HL-60 (cell line): ENCODE data around the gene PTGER3.

Experiments
- DNase-seq, 2 experiments: peaks; one replicate each; pipeline ENCODE4 v3.0.0-alpha.2; 2010 to 2020; ENCODE audit warnings: low read depth in 1 of 2, low spot score in 1 of 2
- H3K27ac ChIP-seq: fragments of 250-450 bp; sonication (Bioruptor Pico); replicated peaks from 2 replicates; pipeline ENCODE4 v1.5.1; 2020; ENCODE audit warnings: mild to moderate bottlenecking, moderate library complexity
- H3K27me3 ChIP-seq: fragments of 250-450 bp; sonication (Bioruptor Pico); 2 replicates; pipeline ENCODE4 v1.5.1; 2021; ENCODE audit warnings: mild to moderate bottlenecking, moderate library complexity; ENCODE audit not compliant: insufficient read depth, poor library complexity, severe bottlenecking
- H3K4me3 ChIP-seq: replicated peaks from 2 replicates; pipeline ENCODE4 v1.5.1; 2011; ENCODE audit warnings: mild to moderate bottlenecking, control low read depth, low read length; ENCODE audit not compliant: insufficient read depth
- GABPA ChIP-seq: IDR thresholded peaks from 2 replicates; pipeline ENCODE4 v1.6.1; 2012; ENCODE audit warnings: low read depth
- POLR2AphosphoS5 ChIP-seq: IDR thresholded peaks from 2 replicates; pipeline ENCODE4 v1.6.1; 2012; ENCODE audit warnings: low read depth
- SPI1 ChIP-seq: IDR thresholded peaks from 2 replicates; pipeline ENCODE4 v1.6.1; 2012; ENCODE audit warnings: low read depth, mild to moderate bottlenecking, borderline replicate concordance
- microRNA-seq: library from miRNA; unstranded; fragments of <30 nt; microRNA quantifications from one replicate; pipeline ENCODE4, GENCODE V29; 2018
- TF ChIP-seq, protein P1 (sequence below): IDR thresholded peaks from 2 replicates; pipeline ENCODE4 v1.6.1; 2012; ENCODE audit warnings: low read depth; ENCODE audit not compliant: insufficient replicate concordance
- TF ChIP-seq, protein P2 (sequence below): IDR thresholded peaks from one replicate; pipeline ENCODE4 v1.5.1; 2011; ENCODE audit warnings: low read length, control low read depth, inconsistent platforms; ENCODE audit not compliant: insufficient read depth

PTGER3 gene

DNA sequence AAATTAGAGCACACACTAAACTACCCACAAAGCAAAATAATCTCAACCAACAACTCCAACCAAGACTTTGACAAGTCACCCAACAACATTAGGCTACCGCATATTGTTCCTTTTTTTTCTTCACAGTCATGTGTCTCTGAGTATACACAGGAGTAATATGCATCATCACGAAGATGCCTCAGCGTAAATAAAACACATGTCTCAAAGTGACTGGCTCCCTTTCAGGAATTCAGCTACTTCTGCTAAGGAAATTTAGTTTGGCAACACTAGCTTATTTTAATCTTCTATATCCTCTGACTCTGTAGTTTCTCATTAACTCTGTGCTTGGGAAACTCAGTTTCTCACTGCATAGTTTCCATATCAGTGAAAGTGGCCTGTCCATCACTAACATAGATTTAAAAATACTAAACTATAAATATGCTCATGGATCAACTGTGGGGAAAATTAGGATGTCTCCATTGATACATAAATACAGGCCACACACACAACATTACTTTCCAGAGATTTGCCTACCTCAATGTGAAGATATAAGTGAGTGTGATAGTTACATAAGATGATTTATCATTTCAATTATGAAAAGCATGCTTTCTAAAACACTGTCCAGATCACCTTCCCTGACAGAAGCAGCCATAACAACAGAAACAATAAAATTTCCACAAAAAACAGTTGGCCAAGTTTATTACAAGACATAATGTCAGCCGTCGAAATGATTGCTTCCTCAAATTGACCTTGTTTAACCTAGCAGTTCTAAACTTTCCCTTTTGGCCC lies 113.2 kb downstream of the PTGER3 start:
- Histone ChIP-seq H3K27me3 (no peaks in the 10 kb centered on the region), H3K27ac (no peak overlapping the region), H3K4me3 (no peak overlapping the region)
- DNase-seq = no peak
- TF ChIP-seq GABPA (no peak), POLR2AphosphoS5 (no peak), SPI1 (no peak)
- TF ChIP-seq, protein P1, sequence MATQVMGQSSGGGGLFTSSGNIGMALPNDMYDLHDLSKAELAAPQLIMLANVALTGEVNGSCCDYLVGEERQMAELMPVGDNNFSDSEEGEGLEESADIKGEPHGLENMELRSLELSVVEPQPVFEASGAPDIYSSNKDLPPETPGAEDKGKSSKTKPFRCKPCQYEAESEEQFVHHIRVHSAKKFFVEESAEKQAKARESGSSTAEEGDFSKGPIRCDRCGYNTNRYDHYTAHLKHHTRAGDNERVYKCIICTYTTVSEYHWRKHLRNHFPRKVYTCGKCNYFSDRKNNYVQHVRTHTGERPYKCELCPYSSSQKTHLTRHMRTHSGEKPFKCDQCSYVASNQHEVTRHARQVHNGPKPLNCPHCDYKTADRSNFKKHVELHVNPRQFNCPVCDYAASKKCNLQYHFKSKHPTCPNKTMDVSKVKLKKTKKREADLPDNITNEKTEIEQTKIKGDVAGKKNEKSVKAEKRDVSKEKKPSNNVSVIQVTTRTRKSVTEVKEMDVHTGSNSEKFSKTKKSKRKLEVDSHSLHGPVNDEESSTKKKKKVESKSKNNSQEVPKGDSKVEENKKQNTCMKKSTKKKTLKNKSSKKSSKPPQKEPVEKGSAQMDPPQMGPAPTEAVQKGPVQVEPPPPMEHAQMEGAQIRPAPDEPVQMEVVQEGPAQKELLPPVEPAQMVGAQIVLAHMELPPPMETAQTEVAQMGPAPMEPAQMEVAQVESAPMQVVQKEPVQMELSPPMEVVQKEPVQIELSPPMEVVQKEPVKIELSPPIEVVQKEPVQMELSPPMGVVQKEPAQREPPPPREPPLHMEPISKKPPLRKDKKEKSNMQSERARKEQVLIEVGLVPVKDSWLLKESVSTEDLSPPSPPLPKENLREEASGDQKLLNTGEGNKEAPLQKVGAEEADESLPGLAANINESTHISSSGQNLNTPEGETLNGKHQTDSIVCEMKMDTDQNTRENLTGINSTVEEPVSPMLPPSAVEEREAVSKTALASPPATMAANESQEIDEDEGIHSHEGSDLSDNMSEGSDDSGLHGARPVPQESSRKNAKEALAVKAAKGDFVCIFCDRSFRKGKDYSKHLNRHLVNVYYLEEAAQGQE = no peak
- TF ChIP-seq, protein P2, sequence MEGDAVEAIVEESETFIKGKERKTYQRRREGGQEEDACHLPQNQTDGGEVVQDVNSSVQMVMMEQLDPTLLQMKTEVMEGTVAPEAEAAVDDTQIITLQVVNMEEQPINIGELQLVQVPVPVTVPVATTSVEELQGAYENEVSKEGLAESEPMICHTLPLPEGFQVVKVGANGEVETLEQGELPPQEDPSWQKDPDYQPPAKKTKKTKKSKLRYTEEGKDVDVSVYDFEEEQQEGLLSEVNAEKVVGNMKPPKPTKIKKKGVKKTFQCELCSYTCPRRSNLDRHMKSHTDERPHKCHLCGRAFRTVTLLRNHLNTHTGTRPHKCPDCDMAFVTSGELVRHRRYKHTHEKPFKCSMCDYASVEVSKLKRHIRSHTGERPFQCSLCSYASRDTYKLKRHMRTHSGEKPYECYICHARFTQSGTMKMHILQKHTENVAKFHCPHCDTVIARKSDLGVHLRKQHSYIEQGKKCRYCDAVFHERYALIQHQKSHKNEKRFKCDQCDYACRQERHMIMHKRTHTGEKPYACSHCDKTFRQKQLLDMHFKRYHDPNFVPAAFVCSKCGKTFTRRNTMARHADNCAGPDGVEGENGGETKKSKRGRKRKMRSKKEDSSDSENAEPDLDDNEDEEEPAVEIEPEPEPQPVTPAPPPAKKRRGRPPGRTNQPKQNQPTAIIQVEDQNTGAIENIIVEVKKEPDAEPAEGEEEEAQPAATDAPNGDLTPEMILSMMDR = no peak

DNA sequence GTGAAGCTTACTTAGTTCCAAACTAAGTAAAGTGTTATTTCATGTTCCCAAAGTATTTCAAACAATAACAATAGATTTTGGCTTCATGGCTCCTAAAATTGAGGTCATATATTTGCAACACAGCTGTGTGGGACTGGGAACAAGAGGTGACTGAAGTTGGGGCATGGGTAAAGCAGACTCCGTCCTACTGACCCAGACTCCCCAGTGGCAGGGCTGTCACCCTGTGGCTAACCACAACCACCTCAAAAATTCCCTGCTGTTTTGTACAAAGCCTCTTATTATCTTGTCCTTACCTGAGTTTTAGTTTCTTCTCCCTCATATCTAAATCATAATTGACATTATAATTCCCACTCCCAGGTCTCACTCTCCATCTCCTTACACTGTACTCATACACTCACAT lies 117.6 kb downstream of the PTGER3 start:
- H3K27me3 ChIP-seq = no peaks in the 10 kb centered on the region

DNA sequence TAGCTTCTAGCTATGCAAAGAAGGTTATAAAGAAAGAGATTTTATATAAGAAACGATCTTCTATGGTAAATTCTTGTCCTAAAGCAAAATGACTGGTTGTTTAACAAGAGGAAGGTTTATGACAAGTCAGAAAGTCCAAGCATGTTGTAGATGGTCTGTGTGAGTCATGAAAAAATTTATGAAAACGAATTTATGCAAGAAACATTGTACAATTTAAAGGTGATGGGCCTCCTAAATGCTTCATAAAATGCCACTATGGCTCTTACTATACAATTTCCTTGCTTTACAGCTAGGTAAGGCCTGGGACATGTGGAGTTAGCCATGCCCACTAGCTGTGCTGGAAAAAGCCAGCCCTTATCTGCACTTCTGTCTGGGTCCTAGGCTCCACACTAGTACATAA lies 125.4 kb downstream of the PTGER3 start:
- Histone ChIP-seq H3K27me3 (no peaks in the 10 kb centered on the region), H3K4me3 (no peak overlapping the region), H3K27ac (no peak overlapping the region)
- TF ChIP-seq POLR2AphosphoS5 = no peak
- TF ChIP-seq, protein P2 = no peak
- TF ChIP-seq SPI1 = no peak
- no peak for DNase-seq

More for the DNA sequence above, 117.6 kb downstream of the PTGER3 start:
- TF ChIP-seq GABPA = no peak
- TF ChIP-seq, protein P1 = no peak
- TF ChIP-seq, protein P2 = no peak
- TF ChIP-seq POLR2AphosphoS5 = no peak
- no peak for TF ChIP-seq SPI1
- H3K27ac ChIP-seq = no peak overlapping the region
- DNase-seq = no peak
- no peak overlapping the region for H3K4me3 ChIP-seq

Small RNA genes within 50 kb of the gene (microRNA-seq; reads per million reads assigned to microRNA genes)
- 753 reads per million, percentile 85 among the genes with 10 or more reads in this experiment for gene MIR186
